Right ventricle myocardium inferior (tissue), 1 donor: ENCODE data around the gene CNOT11. TPM values are rescaled to one million over a fixed set of nuclear protein-coding genes. Genes with fewer than 3 reads are reported as not detected.
"Not testable (repeated sequence)": the region's sequence is repeated elsewhere in the genome, so short reads cannot be mapped to it uniquely, and the experiment has no call there.

Experiments
- ATAC-seq: fragments of 200-7000 bp; cut with Tn5 transposase; one replicate; pipeline ENCODE4 v1.9.1; 2020; ENCODE audit warnings: mild to moderate bottlenecking, moderate library complexity
- DNase-seq: peaks from one replicate; pipeline ENCODE4 v3.0.0; 2021; ENCODE audit errors: missing footprints
- intact Hi-C: fragments of 100-400 bp; cut with DNase I; formaldehyde crosslinking; loops from one replicate; pipeline ENCODE4 v1.11.0; 2022
- total RNA-seq: library from RNA; stranded (reverse); fragmentation: NEBNext Ultra II Directional; extraction: Animal tissue kit (Norgen Biotek cat#: 25700); gene quantifications from one replicate; pipeline ENCODE4 v1.2.1, GENCODE V29; 2021
- donor health status: DM: no; HTN: yes; CAD: no; lungs with severe emphysema.

Gene CNOT11
- total RNA-seq, 1 donor from 2014 or later = 39.0 TPM

DNA sequence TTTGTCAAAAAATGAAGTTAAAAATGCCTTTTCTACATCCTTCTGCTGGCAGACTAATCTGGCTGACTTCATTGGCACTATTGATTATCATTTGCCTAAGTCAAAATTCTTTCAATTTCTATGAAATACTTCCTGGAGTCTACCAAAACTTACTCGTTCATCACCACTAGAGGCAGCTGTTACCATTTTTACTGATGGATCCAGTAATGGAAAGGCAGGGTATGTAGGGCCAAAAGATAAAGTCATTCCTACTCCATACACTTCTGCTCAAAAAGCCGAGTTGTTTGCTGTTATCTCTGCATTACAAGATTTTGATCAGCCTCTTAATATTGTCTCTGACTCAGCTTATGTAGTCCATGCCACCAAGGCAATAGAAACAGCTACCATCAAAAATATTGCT is 12.0 kb upstream of the CNOT11 start:
- DNase-seq, intact Hi-C loops, ATAC-seq: not testable (repeated sequence)

DNA sequence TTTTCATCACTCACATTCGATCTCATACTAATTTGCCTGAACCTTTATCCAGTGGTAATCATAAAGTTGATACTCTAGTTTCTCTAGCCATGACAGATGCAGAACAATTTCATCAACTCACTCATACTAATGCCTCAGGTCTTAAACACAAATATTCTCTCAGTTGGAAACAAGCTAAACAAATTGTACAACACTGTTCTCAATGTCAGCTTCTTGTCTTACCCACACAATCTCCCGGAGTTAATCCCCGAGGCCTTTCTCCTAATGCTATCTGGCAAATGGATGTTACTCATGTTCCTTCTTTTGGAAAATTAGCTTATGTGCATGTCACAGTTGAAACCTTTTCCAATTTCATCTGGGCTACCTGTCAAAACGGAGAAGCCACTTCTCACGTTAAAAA is 11.5 kb upstream of the CNOT11 start:
- intact Hi-C loops = no loop called here
- DNase-seq (no peak), ATAC-seq (no peak)

DNA sequence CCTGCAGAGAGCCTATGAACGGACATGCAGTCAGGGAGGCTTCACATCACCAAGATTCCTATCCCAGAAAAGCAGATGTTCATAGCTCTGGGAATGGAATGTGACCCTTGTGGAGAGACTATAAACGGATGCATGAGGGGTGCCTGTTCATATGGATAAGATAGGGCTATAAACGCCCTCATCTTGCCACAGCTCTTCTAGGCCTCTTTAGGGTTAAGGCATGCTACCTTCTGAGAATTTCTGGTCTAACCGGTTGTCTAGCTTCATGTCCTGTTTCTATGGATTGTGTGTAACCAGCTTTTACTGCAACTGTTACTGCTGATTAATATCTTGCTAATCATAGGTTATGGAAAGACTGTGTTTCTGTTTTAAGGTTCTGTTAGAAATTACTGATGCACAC is 8.3 kb upstream of the CNOT11 start:
- intact Hi-C loops, ATAC-seq, DNase-seq: not testable (repeated sequence)

DNA sequence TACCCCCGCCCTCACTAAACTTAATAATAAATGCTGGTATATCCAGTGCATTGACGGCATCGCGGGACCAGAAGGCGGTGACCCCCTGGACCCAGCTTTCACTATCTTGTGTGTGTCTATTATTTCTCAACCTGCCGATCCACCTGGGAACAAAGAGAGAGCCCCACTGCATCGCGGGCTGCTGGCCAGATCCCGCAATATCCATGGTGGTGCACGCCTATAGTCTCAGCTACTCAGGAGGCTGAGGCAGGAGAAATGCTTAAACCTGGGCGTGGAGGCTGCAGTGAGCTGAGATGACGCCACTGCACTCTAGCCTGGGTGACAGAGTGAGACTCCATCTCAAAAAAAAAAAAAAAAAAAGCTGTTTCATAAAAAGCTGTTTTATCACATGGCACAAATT is 7.8 kb upstream of the CNOT11 start:
- intact Hi-C loops, DNase-seq, ATAC-seq: not testable (repeated sequence)

DNA sequence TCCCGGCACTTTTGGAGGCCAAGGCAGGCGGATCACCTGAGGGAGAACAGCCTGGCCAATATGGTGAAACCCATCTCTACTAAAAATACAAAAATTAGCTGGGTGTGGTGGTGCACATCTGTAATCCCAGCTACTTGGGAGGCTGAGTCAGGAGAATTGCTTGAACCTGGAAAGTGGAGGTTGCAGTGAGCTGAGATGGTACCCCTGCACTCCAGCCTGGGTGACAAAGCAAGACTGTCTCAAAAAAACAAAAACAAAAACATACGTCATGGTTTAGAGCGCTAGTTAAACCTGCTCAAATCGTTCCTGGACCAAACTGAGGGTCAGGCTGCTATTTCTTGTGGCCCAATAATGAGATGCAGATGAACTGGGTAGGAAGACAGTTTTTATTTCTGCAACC is 7.2 kb upstream of the CNOT11 start:
- ATAC-seq, DNase-seq, intact Hi-C loops: not testable (repeated sequence)

DNA sequence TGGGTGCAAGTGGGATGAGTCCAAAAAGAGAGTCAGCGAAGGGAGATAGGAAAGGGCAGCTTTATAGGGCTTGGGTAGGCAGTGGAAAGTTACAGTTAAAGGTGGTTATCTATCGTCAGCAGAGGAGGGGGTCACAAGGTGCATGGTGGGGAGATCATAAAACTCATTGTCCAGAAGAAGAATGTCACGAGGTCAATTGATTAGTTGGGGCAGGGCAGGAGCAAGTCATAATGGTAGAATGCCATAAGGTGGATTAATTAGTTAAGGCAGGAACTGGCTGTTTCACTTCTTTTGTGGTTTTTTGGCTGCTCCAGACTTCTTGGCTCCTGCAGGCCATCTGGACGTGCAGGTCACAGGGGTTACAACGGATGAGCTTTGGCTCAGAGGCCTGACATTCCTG is 3.9 kb upstream of the CNOT11 start:
- intact Hi-C loops, ATAC-seq: not testable (repeated sequence)

DNA sequence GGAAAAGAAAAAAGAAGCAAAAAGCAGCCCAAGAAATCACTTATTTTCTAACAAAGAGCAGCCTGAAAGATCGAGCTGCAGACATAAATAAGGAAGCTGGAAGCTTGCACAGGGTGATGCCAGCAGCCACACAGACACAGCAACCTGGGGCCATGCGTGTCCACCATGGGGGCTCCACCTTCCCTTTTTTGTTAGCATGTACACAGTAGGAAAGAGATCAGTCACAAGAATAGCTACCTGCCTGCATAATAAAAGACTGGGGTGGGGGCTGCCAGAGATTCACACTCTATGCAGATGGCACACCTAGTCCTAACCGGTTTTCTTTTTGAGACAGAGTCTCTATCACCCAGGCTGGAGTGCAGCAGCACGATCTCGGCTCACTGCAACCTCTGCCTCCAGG is 2.9 kb upstream of the CNOT11 start:
- intact Hi-C loops = loop anchor here (2.0 to 5.0 kb wide), 2 partner anchors 57 to 97 kb away; partner anchors contain the start of gene RNF149
- ATAC-seq (no peak), DNase-seq (no peak)

More for the DNA sequence above, 3.9 kb upstream of the CNOT11 start:
- DNase-seq = not testable (repeated sequence)

DNA sequence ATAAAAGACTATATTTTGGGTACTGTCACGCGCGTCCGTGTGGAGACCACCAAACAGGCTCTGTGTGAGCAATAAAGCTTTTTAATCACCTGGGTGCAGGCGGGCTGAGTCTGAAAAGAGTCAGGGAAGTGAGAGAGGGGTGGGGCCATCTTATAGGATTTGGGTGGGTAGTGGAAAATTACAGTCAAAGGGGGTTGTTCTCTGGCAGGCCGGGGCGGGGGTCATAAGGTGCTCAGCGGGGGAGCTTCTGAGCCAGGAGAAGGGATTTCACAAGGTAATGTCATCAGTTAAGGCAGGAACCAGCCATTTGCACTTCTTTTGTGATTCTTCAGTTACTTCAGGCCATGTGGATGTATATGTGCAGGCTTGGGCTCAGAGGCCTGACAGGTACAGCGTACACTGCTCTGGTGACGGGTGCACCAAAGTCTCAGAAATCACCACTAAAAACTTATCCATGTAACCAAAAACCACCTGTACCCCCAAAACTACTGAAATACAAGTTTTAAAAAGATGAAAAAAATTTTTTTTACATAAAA is 1.4 kb upstream of the CNOT11 start:
- ATAC-seq, DNase-seq: not testable (repeated sequence)
- intact Hi-C loops = loop anchor here (2.0 to 5.0 kb wide), 2 partner anchors 56 to 99 kb away; partner anchors contain the start of gene RNF149

DNA sequence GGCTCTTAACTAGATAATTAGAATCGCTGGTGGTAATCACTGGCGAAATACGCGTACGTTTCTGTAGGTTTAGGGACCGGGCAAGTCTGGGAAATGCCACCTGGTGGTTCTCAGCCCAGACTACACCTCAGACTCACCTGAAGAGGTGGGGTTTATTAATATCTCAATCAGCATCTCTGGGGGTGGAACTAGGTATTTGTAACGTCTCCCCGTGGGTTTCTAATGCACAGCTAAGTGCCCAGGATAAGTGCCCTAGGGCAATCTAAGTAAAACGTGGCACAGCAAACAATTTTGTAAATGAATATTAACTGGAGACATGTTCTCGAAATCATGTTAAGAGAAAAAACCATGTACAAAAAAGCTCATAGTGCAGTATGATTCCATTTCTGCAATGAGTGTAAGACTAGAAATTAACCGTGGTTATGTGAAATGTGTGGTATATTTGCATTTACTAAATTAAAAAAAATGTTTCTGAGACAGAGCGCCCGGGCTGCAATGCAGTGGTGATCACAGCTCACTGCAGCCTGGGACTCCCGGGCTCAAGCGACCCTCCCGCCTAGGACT is 760 bp upstream of the CNOT11 start:
- intact Hi-C loops = loop anchor here (2.0 to 5.0 kb wide), 2 partner anchors 55 to 99 kb away; partner anchors contain the start of gene RNF149
- ATAC-seq (peak; percentile 58), DNase-seq (no peak)

DNA sequence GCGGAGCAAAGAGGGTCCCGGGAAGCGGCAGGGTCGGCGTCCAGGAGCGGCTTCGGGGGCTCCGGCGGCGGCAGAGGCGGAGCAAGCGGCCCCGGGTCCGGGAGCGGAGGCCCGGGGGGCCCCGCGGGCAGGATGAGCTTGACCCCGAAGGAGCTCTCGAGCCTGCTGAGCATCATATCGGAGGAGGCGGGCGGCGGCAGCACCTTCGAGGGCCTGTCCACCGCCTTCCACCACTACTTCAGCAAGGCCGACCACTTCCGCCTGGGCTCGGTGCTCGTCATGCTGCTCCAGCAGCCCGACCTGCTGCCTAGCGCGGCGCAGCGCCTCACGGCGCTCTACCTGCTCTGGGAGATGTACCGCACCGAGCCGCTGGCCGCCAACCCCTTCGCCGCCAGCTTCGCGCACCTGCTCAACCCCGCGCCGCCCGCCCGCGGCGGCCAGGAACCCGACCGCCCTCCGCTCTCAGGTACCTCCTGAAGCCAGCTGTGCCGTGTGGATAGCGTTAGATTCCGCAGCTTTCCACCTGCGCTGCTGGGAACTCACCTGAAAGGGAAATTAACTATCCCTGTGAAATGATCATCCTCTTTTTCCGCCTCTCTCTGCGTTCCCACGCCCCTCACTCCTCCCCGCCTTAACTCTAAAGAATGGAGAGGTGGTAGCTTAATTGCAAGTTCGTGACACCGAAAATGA is 472 bp downstream of the CNOT11 start:
- intact Hi-C loops = loop anchor here (5.0 kb wide), 1 partner anchor 54 kb away; the partner anchor contains the start of gene RNF149
- ATAC-seq (peak; percentile 58), DNase-seq (peak; percentile 86)

DNA sequence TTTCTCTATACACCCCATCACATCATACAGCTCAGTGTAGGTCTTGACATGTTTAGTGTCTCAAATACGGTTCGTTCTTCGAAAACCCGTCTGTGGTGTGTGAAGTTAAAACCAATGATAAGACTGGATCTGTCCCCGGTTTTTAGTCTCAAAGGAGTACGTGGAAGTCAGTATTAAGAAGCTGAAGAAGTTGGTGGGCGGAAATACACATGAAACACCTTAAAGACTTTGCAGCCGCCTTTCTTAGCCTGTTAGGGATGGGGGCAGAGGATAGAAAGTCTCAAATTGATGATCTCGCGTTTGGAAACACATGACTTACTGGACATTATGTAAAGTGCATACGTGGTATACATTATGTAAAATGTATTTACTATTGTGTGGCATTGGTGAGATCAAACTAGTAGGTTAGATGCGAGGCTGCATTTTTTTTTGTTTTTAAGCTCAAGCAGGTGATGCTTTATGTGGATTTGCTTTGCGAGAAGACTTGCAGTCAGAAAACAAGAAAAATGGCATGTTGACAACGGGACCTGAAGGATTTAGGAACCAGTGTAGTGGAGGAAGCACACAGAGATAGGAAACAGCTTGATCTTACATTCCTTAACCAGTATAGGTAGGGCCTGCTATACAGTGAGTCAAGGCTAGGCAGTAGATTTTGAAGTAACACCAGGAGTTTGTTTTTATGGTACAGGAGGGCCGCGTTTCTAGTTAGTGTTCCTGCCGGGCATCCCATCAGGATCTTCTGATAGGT is 1.2 kb downstream of the CNOT11 start:
- intact Hi-C loops = loop anchor here (5.0 kb wide), 1 partner anchor 53 kb away; the partner anchor contains the start of gene RNF149
- no peak for ATAC-seq

DNA sequence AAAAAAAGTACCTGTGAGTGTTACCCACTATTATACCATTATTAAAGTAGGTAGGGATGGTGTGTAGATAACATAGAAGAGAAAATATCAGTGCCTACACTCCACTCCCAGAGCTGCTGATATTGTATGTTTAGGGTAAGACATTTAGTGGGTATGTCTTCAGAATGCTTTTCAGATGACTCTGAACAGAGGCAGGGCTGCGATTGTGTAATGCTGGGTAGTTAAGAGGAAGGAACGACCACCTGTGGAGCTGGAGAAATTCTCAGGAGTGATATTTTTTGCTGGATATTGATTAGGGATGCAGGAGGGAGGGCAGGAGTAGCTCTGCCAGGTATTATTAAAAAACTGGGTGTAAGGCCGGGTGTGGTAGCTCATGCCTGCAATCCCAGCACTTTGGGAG is 2.8 kb downstream of the CNOT11 start:
- DNase-seq (no peak), ATAC-seq (no peak)
- intact Hi-C loops = no loop called here

More for the DNA sequence above, 1.2 kb downstream of the CNOT11 start:
- DNase-seq = no peak

DNA sequence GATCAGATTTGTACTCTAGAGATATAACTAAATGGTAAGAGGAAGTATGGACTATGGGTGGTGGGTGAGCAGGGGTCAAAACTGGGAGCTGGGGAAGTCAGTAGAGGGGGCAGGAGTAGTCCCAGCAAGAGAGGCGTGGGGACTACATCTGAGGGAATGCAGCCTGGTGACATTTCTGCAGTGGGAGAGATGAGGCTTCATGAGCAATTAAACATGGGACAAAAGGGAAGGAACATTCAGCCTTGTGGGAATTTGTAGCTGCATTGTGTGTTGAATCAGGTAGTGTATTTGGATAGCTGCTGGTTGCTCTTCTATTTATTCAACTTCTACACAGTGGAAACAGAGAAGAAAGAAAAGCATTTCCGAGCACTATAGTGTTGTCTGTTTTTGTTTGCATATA is 3.6 kb downstream of the CNOT11 start:
- no peak for ATAC-seq
- intact Hi-C loops = no loop called here
- no peak for DNase-seq

DNA sequence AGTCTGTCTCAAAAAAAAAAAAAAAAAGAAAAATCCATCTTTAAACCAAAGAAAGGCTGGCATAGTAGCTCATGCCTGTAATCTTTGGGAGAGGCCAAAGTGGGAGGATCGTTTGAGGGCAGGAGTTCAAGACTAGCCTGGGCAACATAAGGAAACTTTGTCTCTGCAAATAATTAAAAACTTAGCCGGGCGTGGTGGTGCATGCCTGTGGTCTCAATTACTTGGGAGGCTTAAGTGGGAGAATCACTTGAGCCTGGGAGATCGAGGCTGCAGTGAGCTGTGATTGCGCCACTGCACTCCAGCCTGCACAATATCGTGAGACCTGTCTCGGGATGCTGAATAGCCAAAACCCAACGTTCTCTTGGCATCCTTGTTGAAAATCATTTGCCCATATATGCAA is 6.1 kb downstream of the CNOT11 start:
- intact Hi-C loops = no loop called here
- ATAC-seq (no peak), DNase-seq (no peak)

DNA sequence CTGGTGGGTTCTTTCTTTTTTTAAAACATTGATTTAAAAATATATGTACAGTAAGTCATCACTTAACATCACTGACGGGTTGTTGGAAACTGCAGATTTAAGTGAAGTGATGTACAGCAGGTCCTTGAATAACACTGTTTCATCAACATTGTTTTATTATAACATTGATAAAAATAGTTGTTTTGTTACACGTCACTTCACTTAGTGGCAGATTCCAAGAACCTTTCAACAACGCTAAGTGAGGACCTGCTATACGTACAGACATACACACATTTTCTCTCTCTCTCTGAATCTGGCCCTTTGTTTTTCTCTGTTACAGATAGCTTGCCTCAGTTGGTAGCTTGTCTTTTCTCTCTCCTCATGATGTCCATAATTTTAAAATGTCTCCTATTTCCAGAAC is 9.5 kb downstream of the CNOT11 start:
- DNase-seq (no peak), ATAC-seq (peak; percentile 30)
- intact Hi-C loops = no loop called here

DNA sequence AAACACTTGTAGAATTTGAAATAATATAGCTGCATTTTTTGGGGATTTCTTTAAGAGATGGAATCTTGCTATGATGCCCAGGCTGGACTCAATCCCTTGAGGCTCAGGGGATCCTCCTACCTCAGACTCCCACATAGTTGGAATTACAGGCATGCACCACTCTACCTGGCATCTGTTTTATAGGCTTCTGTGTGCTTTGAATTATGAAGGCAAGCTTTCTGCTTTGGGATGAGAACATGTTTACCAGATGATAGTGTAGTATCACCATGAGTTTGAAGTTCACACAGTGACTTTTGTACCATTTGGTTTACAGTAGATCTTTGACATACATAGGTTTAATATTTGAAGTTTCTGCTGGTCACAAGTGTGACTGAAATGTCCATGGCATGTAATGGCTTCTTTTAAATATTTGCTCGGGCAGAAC is 10.7 kb downstream of the CNOT11 start:
- DNase-seq (no peak), ATAC-seq (no peak)
- intact Hi-C loops = no loop called here

DNA sequence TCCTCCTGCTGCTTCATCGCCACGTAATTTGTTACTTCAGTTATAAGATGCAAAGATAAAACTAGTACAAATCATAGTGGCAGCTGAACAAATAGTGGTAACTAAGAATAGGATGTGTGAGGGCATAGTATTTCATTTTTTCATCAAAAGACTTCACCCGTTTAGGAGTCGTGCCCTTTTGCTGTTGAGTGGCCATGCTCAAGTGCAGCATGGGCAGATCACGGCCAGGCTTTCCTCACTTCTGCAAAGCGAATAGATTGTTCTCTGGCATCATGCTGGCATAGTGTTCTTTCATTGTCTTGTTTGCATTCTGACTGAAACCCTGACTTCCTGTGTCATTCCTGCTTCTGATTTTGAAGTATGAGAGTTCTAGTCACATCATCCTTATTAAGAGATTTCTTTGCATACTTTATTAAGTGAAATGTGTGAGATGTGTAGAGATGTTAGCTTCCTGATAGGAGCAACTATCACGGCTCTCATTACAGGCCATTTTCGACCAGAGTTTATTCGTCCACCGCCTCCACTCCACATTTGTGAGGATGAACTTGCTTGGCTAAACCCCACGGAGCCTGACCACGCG is 11.8 kb downstream of the CNOT11 start:
- intact Hi-C loops = no loop called here
- DNase-seq = no peak
- peak; percentile 38 for ATAC-seq

DNA sequence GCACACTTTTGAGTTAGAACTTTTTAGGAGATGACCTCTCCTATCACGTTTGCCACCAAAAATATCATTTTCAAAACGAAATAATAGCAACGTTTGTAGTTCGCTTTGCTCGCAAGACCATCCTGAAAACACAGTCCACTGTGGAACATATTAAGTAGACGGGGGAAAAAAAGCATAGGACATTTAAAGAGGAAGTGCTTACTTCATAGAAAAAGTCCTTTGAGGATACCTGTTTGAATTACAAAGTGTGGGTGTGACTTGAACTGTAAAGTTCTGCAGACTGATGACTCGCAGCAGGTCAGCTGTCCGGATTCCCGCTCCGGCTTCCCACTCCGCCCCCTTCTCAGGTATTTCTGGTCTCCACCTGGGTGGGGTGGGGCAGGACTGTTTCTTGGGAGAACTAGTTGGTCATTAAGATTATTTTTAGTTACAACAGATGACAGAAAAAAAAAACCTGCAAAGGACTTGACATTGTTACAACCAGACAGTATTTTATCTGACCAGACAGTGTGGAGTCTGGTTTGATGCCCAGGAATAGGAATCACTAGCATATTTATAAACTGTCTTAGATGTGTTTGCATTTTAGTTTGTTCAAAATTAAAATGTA is 13.3 kb downstream of the CNOT11 start:
- intact Hi-C loops = no loop called here
- ATAC-seq (peak; percentile 53), DNase-seq (no peak)
